ENCODE data around the gene DIAPH3. TPM values are rescaled to one million over a fixed set of nuclear protein-coding genes. Genes with fewer than 3 reads are reported as not detected.

The DIAPH3 gene
- total and polyA plus RNA-seq, 2 donors (not counting 1 experiment from before 2014, with no cell fraction given): 0.03 to 0.10 TPM

GRCh38 chr13:59686798-59687394 lies 476.8 kb downstream of the DIAPH3 start:
- H3K9ac ChIP-seq (ENCODE audit: low read length): no peak overlapping the region
- H3K27ac ChIP-seq (ENCODE audit: low read length in 2 of 2): no peak overlapping the region
- no peaks in the 10 kb centered on the region for H3K4me1 ChIP-seq (ENCODE audit: control insufficient read depth in 2 of 2, insufficient read depth in 2 of 2, low read length in 2 of 2)
- H3K4me3 Mint-ChIP-seq: no peak overlapping the region
- no peaks in the 10 kb centered on the region for H3K4me1 Mint-ChIP-seq
- CTCF ChIA-PET: no interaction called here
- no peaks in the 10 kb centered on the region for H3K27me3 Mint-ChIP-seq
- H3K9me3 Mint-ChIP-seq (ENCODE audit: insufficient read depth): no peaks in the 10 kb centered on the region
- no peaks in the 10 kb centered on the region for H3K9me3 ChIP-seq (ENCODE audit: control extremely low read depth in 1 of 3, control insufficient read depth in 2 of 3, insufficient read depth in 1 of 3, low read length in 2 of 3)
- H3K27me3 ChIP-seq (replicated peaks in 1 of 4; ENCODE audit: control extremely low read depth in 1 of 4, control insufficient read depth in 3 of 4, insufficient read depth in 4 of 4, low read length in 3 of 4): no peaks in the 10 kb centered on the region
- no peak for DNase-seq
- H3K27ac Mint-ChIP-seq: no peak overlapping the region
- H3K4me3 ChIP-seq (ENCODE audit: control extremely low read depth in 1 of 5, extremely low read depth in 1 of 5, insufficient read depth in 1 of 5, low read depth in 2 of 5, low read length in 4 of 5): no peak overlapping the region
- POLR2A ChIA-PET: no interaction called here
- no peak overlapping the region for H2AFZ ChIP-seq (ENCODE audit: insufficient read depth, low read depth, low read length, poor library complexity, severe bottlenecking)
- WGBS (ENCODE audit: insufficient coverage): no CpG with 5 or more reads among the region's 2 CpGs
- H3K36me3 ChIP-seq (replicated peaks in 1 of 2; ENCODE audit: control extremely low read depth in 1 of 2, control insufficient read depth in 1 of 2, extremely low read depth in 1 of 2, insufficient read depth in 2 of 2, low read length in 1 of 2): no peaks in the 10 kb centered on the region
- no peak overlapping the region for H3K4me2 ChIP-seq (replicated peaks; ENCODE audit: low read depth, low read length, poor library complexity, severe bottlenecking)
- intact Hi-C loops (cut with micrococcal nuclease): no loop called here
- TF ChIP-seq EZH2 (IDR thresholded peaks at IDR 0.05; ENCODE audit: borderline replicate concordance, insufficient read depth, low read depth, low read length, poor library complexity, severe bottlenecking): no peak
- TF ChIP-seq, protein P1, sequence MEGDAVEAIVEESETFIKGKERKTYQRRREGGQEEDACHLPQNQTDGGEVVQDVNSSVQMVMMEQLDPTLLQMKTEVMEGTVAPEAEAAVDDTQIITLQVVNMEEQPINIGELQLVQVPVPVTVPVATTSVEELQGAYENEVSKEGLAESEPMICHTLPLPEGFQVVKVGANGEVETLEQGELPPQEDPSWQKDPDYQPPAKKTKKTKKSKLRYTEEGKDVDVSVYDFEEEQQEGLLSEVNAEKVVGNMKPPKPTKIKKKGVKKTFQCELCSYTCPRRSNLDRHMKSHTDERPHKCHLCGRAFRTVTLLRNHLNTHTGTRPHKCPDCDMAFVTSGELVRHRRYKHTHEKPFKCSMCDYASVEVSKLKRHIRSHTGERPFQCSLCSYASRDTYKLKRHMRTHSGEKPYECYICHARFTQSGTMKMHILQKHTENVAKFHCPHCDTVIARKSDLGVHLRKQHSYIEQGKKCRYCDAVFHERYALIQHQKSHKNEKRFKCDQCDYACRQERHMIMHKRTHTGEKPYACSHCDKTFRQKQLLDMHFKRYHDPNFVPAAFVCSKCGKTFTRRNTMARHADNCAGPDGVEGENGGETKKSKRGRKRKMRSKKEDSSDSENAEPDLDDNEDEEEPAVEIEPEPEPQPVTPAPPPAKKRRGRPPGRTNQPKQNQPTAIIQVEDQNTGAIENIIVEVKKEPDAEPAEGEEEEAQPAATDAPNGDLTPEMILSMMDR (IDR thresholded peaks at IDR 0.05): no peak
- no peak for ATAC-seq (ENCODE audit: low read depth)
- no peaks in the 10 kb centered on the region for H4K20me1 ChIP-seq (ENCODE audit: control insufficient read depth, insufficient read depth, low read length, poor library complexity, severe bottlenecking)
- no peaks in the 10 kb centered on the region for H3K79me2 ChIP-seq (ENCODE audit: control insufficient read depth, insufficient read depth, low read length)

- Histone ChIP-seq H2AFZ (ENCODE audit: insufficient read depth, low read depth, low read length, poor library complexity, severe bottlenecking) (no peak overlapping the region), H3K9ac (ENCODE audit: low read length) (no peak overlapping the region), H3K9me3 (ENCODE audit: control extremely low read depth in 1 of 3, control insufficient read depth in 2 of 3, insufficient read depth in 1 of 3, low read length in 2 of 3) (no peaks in the 10 kb centered on the region), H3K4me2 (replicated peaks; ENCODE audit: low read depth, low read length, poor library complexity, severe bottlenecking) (no peak overlapping the region), H3K27ac (ENCODE audit: low read length in 2 of 2) (no peak overlapping the region), H4K20me1 (ENCODE audit: control insufficient read depth, insufficient read depth, low read length, poor library complexity, severe bottlenecking) (no peaks in the 10 kb centered on the region), H3K36me3 (replicated peaks in 1 of 2; ENCODE audit: control extremely low read depth in 1 of 2, control insufficient read depth in 1 of 2, extremely low read depth in 1 of 2, insufficient read depth in 2 of 2, low read length in 1 of 2) (no peaks in the 10 kb centered on the region), H3K79me2 (ENCODE audit: control insufficient read depth, insufficient read depth, low read length) (no peaks in the 10 kb centered on the region), H3K4me1 (ENCODE audit: control insufficient read depth in 2 of 2, insufficient read depth in 2 of 2, low read length in 2 of 2) (no peaks in the 10 kb centered on the region), H3K4me3 (ENCODE audit: control extremely low read depth in 1 of 5, extremely low read depth in 1 of 5, insufficient read depth in 1 of 5, low read depth in 2 of 5, low read length in 4 of 5) (no peak overlapping the region), H3K27me3 (replicated peaks in 1 of 4; ENCODE audit: control extremely low read depth in 1 of 4, control insufficient read depth in 3 of 4, insufficient read depth in 4 of 4, low read length in 3 of 4) (no peaks in the 10 kb centered on the region)
- Mint-ChIP-seq H3K27me3 (no peaks in the 10 kb centered on the region), H3K4me3 (no peak overlapping the region), H3K9me3 (ENCODE audit: insufficient read depth) (no peaks in the 10 kb centered on the region), H3K27ac (no peak overlapping the region), H3K4me1 (no peaks in the 10 kb centered on the region)
- POLR2A ChIA-PET: no interaction called here
- 91% methylated on average over 4 of the region's 5 CpGs for WGBS (ENCODE audit: insufficient coverage)
- DNase-seq: no peak
- intact Hi-C loops (cut with micrococcal nuclease): loop anchor here (5.0 kb wide), 1 partner anchor 653 kb away; no protein-coding TSS in a partner anchor
- TF ChIP-seq, protein P1 (IDR thresholded peaks at IDR 0.05): no peak
- TF ChIP-seq EZH2 (IDR thresholded peaks at IDR 0.05; ENCODE audit: borderline replicate concordance, insufficient read depth, low read depth, low read length, poor library complexity, severe bottlenecking): no peak
- ATAC-seq (ENCODE audit: low read depth): no peak
- CTCF ChIA-PET: interaction anchor here (0.9 to 1.4 kb wide), 2 partner anchors 744 to 747 kb away, joined by 3 to 5 read pairs; no protein-coding TSS in a partner anchor
Measured at GRCh38 chr13:59684105-59684504, 479.6 kb downstream of the DIAPH3 start.
